Posterior cingulate gyrus (tissue), 11 donors: Measurements from ENCODE around the gene PHACTR3.

Experiments used
- DNase-seq, 10 donors: peaks; one replicate each; pipeline versions ENCODE4 v3.0.0 to v3.0.0-alpha.2; 2020 to 2021; ENCODE audit warnings: mixed read lengths in 3 of 10
- intact Hi-C: fragments of 100-400 bp; cut with DNase I; formaldehyde crosslinking; loops from one replicate; pipeline ENCODE4 v1.15.1; 2023

The PHACTR3 gene

DNA sequence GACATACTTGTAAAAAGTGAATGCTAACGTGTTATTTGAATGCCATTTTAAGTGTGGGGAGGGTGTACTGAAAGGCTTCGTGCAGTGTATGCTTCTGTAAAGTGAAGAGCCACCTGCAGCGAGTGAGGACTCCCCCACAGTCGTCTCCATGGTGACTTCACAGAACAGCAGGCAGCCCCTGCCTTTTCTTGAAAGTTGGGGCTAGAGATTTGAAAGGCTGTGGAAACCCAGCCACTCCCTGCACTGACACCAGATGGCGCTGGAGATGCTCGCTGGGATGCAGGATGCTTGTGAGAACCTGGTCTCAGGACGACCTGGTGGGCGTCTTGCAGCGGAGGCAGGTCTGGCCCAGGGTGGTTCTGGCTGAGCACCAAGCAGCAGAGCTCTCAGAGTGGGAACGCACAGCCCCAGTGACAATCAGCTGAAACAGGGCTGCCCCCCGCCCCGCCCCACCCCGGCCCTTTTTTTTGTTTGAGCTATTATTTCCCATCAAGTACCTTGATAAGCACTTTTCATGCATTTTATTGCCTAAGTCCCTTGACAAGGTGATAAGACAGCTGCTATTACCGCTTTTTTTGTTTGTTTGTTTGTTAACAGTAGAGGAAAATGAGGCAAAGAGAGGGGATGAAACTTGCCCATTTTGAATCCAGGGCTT, 178.8 kb downstream of the PHACTR3 start:
- intact Hi-C loops = loop anchor here (5.0 to 10.0 kb wide), 2 partner anchors 39 to 152 kb away; partner anchors contain the start of gene SYCP2
- peak; percentile 51 to 96 (median 76) for DNase-seq

GRCh38 chr20:59783641-59784010, 179.3 kb downstream of the PHACTR3 start:
- intact Hi-C loops = loop anchor here (5.0 to 10.0 kb wide), 2 partner anchors 39 to 151 kb away; partner anchors contain the start of gene SYCP2
- no peak for DNase-seq

DNA sequence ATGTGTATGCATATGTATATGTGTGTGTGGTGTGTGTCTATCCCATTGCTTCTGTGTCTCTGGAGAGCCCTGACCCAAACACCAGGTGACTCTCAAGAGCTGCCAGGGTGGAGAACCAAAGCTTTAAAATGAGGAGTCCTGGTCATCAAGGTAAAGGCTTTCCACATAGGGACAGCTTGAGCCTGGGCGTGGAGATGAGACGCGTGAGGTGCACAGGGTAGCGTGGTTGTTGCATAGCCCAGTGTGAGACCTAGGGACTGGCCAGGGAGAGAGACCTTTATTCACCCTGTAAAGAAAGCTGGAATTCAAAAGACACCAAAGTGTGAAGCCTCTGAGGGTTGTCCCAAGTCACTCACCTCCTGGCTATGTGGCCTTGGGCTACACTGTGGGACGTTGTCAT, 180.0 kb downstream of the PHACTR3 start:
- DNase-seq = no peak
- intact Hi-C loops = loop anchor here (5.0 to 10.0 kb wide), 2 partner anchors 38 to 150 kb away; partner anchors contain the start of gene SYCP2

GRCh38 chr20:59784791-59785668, 180.7 kb downstream of the PHACTR3 start:
- DNase-seq = no peak
- intact Hi-C loops = loop anchor here (5.0 to 10.0 kb wide), 3 partner anchors 37 to 150 kb away; partner anchors contain the start of gene SYCP2

DNA sequence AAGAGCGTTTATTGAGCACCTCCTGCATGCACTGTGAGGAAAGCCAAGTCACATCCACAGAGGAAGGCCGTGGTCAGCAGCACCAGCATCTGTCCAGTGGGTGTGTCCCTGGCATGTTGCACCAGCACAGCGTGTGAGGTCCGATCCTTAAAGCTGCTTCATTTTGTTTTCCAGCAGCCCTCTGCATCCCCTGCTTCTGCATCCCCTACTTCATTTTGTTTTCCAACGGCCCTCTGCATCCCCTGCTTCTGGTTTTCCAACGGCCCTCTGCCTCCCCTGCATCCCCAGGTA, 181.3 kb downstream of the PHACTR3 start:
- intact Hi-C loops = loop anchor here (5.0 to 10.0 kb wide), 2 partner anchors 62 to 149 kb away; partner anchors contain the start of gene SYCP2
- peak in 1 of 10 donors; percentile 57 for DNase-seq

DNA sequence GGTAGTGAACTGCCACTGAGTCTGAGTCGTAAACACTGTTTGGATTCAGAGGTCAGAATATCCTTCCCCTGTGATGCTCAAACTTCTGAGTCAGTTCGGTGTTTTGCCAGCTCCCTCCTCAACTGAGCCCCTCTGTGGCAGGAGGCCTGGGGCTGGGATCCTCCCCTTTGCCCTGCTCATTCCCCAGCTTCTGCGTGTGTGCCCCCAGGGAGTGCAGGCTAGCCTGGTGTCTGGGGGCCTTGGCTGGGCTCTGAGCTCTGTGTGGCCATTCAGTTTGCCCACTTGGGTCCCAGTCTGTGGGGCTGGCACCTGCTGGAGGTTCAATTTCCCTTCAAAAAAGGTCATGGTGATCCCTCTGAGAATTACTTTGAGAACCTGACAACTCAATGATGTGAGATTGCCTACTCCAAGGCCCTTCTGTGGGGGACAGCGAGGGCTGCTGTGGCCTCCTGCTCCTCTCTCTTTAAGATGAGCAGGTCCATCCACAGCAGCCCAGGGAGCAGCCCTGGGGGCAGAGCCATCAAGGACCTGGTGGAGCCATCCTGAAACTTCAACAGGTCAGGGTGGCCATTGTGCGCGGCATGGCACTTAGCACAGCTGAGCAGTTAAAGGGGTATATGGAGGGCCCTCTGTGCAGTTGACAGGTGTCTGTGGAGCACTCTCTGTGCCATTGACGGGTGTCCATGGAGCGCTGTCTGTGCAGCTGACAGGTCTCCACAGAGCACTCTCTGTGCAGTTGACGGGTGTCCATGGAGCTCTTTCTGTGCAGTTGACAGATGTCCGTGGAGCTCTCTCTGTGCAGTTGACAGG, 181.9 kb downstream of the PHACTR3 start:
- DNase-seq = no peak
- intact Hi-C loops = loop anchor here (5.0 to 10.0 kb wide), 2 partner anchors 61 to 149 kb away; partner anchors contain the start of gene SYCP2

DNA sequence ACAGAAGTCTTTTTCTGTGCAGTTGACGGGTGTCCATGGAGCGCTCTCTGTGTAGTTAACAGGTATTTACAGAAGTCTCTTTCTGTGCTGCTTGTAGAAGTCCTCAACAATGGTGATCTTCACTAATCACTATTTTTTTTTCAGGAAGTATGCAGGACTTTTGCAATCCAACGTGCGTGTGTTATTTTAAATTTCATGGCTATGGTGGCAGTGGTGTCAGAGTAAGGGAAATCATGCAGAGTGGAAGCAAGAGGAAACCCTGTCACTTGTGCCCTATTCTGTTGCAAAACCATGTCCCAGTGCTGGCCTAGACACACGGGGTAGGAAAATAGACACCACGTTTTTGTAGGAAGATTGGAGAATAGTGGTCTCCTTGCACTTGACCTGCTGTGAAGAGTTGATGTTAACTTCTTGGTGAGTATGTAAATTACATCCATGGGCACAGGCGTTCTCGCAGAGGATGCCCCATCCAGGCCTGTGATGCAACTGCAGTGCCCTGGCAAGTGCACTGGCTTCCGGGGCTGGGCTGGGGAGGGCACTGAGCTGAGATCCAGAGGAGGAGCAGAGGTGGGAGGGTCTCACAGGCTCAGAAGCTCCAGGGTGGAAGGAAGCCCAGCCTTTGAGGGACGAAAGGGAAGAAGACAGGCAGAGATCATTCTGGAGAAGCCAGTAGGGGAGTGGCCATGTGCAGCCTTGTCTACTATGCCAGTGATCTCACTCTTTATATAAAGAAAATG, 182.6 kb downstream of the PHACTR3 start:
- intact Hi-C loops = loop anchor here (5.0 to 10.0 kb wide), 2 partner anchors 60 to 148 kb away; partner anchors contain the start of gene SYCP2
- DNase-seq = no peak

GRCh38 chr20:59787538-59787890, 183.2 kb downstream of the PHACTR3 start:
- intact Hi-C loops = loop anchor here (5.0 to 10.0 kb wide), 2 partner anchors 60 to 147 kb away; partner anchors contain the start of gene SYCP2
- no peak for DNase-seq

GRCh38 chr20:59788196-59788735, 183.9 kb downstream of the PHACTR3 start:
- no peak for DNase-seq
- intact Hi-C loops = loop anchor here (5.0 to 10.0 kb wide), 2 partner anchors 59 to 147 kb away; partner anchors contain the start of gene SYCP2

DNA sequence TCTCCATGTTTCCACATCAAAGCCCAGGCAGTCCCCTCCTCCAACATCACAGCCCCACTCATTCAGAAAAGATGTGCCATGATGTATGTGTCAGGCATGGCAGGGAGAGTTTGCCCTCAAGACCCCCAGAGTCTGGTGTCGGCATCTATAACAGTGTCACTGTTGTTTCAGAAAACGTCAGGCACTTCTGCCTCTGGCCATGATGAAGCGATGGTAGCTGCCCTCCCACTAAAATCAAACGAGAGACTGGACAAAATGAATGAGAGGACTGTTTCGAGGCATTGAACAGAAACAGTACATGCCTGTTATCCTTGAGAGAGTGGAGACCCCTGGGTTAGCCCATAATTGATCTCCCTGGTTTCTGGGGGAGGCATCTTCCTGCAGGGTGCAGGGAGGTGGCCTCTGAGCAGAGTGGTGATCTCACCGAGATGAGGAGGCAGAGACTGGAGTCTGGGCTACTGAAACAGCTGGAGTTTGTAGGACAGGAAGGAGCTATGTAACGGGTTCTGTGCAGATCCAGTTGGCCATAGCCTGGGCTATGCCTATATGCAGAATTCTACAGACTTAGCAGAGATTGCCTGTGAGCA, 184.6 kb downstream of the PHACTR3 start:
- no peak for DNase-seq
- intact Hi-C loops = loop anchor here (5.0 to 10.0 kb wide), 2 partner anchors 58 to 146 kb away; partner anchors contain the start of gene SYCP2

DNA sequence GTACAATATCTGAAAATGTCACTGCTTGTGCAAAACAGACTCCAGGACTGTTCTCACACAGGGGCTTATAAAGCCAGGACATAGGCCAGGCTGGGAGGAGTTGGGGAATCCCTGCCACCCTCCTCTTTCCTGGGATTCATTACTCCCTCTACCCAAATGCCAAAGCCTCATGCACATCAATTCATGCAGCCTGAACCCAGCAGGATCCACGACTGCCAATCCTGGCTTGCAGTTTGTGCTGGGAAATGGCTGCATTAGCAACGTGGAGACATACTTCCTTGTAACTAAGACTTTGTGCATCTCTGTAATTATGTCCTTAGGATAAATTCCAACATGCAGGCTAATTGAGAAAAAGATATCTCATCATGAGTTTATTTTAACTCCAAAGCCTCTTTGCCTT, 185.3 kb downstream of the PHACTR3 start:
- intact Hi-C loops = loop anchor here (5.0 to 10.0 kb wide), 2 partner anchors 58 to 145 kb away; partner anchors contain the start of gene SYCP2
- peak in 1 of 10 donors; percentile 10 for DNase-seq

- no peak for DNase-seq
Observed at GRCh38 chr20:59790346-59790745, 186.0 kb downstream of the PHACTR3 start.

DNA sequence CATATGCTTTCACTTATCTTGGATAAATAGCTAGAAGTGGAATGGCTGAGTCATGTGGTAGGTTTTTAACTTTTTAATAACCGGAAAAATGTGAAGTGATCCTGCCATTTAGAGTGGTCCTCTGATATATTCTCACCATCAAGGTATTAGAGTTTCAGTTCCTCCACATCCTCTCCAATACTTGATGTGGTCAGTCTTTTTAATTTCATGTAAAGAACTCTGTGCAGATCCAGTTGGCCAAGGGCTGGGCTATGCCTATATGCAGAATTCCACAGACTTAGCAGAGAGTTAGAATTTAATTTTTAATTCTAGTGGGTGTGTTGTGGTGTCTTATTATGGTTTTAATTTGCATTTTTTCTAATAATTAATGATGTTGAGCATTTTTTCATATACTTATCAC, 188.0 kb downstream of the PHACTR3 start:
- intact Hi-C loops = no loop called here
- DNase-seq = no peak

More at GRCh38 chr20:59790346-59790745, 186.0 kb downstream of the PHACTR3 start:
- intact Hi-C loops = no loop called here

GRCh38 chr20:59794555-59794954, 190.2 kb downstream of the PHACTR3 start:
- intact Hi-C loops = no loop called here

GRCh38 chr20:59800309-59800708, 196.0 kb downstream of the PHACTR3 start:
- intact Hi-C loops = no loop called here
- DNase-seq = no peak

More at GRCh38 chr20:59794555-59794954, 190.2 kb downstream of the PHACTR3 start:
- DNase-seq = no peak

DNA sequence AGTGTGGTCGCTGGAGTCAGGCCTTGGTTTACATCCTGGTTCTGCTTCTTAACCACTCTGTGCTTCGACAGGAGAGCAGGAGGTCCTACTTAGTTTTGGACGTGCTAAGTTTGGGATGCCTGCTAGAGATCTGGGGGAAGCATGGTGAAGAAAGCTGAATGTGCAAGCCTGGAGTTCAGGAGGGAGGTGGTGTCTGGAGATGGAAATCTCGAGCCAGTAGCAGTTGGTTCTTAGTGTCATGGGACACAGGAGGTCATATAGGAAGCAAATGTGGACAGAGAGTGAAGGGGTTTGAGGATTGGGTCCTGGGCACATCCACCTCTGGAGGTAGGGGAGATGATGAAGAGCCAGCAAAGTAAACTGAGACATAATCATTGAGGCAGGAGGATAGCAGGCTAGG, 197.7 kb downstream of the PHACTR3 start:
- intact Hi-C loops = no loop called here
- DNase-seq = peak in 1 of 10 donors; percentile 2

DNA sequence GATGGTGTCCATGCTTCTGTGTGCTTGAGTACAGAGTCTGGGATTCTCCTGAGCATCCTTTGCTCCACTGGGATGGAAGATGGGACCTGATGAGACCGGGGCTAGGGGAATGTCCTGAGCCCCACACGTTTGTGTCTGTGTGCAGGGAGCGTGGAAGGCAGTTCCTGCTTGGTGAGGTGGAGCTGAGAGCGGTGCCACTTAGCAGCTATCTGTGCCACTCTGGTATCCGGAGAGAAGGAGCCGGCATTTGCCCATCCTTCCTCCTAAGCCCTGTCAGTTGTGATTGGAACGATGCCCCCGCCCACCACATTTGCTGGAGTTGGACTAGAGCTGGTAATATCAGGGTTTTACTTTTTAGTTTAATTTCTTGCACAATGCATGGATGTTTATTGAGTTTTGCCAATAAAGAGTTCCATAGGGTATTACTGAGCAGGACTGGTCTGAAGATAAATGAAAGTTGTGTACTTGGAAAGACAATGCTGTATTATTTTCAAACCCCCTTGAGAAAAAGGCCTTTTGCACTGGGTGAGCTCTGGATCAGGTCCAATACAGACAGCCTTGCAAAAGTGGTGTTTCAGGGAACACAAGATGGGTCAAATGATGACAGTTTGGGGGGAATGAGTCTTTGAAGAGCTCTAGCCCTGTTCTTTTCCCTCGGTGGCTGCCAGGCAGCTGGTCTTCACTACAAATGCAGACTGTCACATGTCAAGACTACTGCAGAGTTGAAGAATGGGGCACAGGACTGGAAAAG, 198.3 kb downstream of the PHACTR3 start:
- DNase-seq = peak in 5 of 10 donors; percentile 2 to 70 (median 38)
- intact Hi-C loops = no loop called here

- intact Hi-C loops = no loop called here
- no peak for DNase-seq
Observed at GRCh38 chr20:59804347-59804746, 200.0 kb downstream of the PHACTR3 start.
